Measurements from ENCODE around the gene STEAP2.
"Not testable (repeated sequence)": the region's sequence is repeated elsewhere in the genome, so short reads cannot be mapped to it uniquely, and the experiment has no call there.

Gene STEAP2

GRCh38 chr7:90211391-90212148 is at the start of gene STEAP2:
TSS of gene STEAP2 (plus strand) at chr7:90211740. CDS start at chr7:90225083, 13,343 bp downstream.
- peak; percentile 38 to 60 for ATAC-seq

- no peak for ATAC-seq
Measured at GRCh38 chr7:90163534-90163933, 48.0 kb upstream of the STEAP2 start.

GRCh38 chr7:90165724-90166123 is 45.8 kb upstream of the STEAP2 start:
- ATAC-seq, result no peak

GRCh38 chr7:90166153-90166552 is 45.4 kb upstream of the STEAP2 start:
- ATAC-seq, result no peak

- no peak for ATAC-seq
Measured at GRCh38 chr7:90167361-90167760, 44.2 kb upstream of the STEAP2 start.

- no peak for ATAC-seq
Measured at GRCh38 chr7:90169891-90170290, 41.6 kb upstream of the STEAP2 start.

GRCh38 chr7:90172121-90172520 is 39.4 kb upstream of the STEAP2 start:
- ATAC-seq, result no peak

- no peak for ATAC-seq
Measured at GRCh38 chr7:90172624-90173023, 38.9 kb upstream of the STEAP2 start.

- no peak for ATAC-seq
Measured at GRCh38 chr7:90173127-90173844, 38.3 kb upstream of the STEAP2 start.

GRCh38 chr7:90175667-90176066 is 35.9 kb upstream of the STEAP2 start:
- no peak for ATAC-seq

GRCh38 chr7:90176195-90176594 is 35.3 kb upstream of the STEAP2 start:
- ATAC-seq, result no peak

GRCh38 chr7:90178166-90178565 is 33.4 kb upstream of the STEAP2 start:
- ATAC-seq, result no peak

- peak; percentile 88 to 91 for ATAC-seq
Measured at GRCh38 chr7:90178679-90179278, 32.8 kb upstream of the STEAP2 start.

GRCh38 chr7:90180011-90180585 is 31.4 kb upstream of the STEAP2 start:
- no peak for ATAC-seq

- no peak for ATAC-seq
Measured at GRCh38 chr7:90180649-90181048, 30.9 kb upstream of the STEAP2 start.

- no peak for ATAC-seq
Measured at GRCh38 chr7:90181485-90181884, 30.1 kb upstream of the STEAP2 start.

GRCh38 chr7:90186290-90186689 is 25.2 kb upstream of the STEAP2 start:
- ATAC-seq, result not testable (repeated sequence)

GRCh38 chr7:90187507-90188050 is 24.0 kb upstream of the STEAP2 start:
- no peak for ATAC-seq

- no peak for ATAC-seq
Measured at GRCh38 chr7:90188281-90188680, 23.3 kb upstream of the STEAP2 start.

GRCh38 chr7:90190995-90191394 is 20.5 kb upstream of the STEAP2 start:
- ATAC-seq, result no peak

- ATAC-seq, result no peak
Measured at GRCh38 chr7:90191648-90192047, 19.9 kb upstream of the STEAP2 start.

- ATAC-seq, result no peak
Measured at GRCh38 chr7:90192876-90193750, 18.4 kb upstream of the STEAP2 start.
